ENCODE data around the gene GATAD1. TPM values are rescaled to one million over a fixed set of nuclear protein-coding genes. Genes with fewer than 3 reads are reported as not detected.

GATAD1 gene
- total and polyA plus RNA-seq, 7 donors: 14.8 to 57.1 (median 26.5) TPM

DNA sequence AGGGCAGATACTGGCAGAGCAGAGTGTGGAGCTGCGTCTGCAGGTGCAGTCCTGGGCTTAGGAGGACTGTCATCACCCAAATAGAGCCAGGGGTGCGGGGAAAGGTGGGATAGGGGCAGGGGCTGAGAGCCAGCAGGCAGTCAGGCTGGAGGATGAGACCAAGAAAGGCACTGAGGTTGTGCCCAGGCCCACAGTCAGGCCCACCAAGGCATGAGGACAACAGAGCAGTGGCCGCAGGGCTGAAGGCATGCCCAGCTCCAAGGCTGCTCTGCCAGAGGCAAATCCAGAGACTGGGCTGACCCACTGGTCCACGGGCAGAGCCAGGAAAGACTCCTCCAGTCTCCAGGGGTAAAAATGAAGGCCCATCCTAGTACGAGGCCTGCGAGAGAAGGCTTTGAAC is 24.4 kb upstream of the GATAD1 start:
- DNase-seq: no peak
- whole genome bisulfite sequencing, 2 donors: 96% methylated on average over 6 of the region's 6 CpGs
- intact Hi-C loops (cut with DNase I): no loop called here

DNA sequence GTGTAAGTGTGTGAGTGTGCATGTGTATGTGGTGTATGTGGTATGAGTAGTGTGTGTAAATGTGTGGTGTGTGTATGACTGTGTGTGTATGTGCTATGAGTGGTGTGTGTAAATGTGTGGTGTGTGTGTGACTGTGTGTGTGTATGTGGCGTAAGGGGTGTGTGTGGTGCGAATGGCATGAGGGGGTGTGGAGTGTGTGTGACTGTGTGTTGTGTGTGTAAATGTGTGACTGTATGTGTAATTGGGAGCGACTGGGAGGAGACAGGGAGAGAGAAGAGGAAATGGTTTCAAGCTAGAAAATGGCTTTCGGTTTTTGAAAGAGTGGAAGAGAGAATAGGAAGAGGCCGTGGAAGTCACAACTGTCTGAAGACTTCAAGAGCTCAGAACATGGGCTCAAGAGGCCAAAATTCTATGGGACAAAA is 23.6 kb upstream of the GATAD1 start:
- Histone ChIP-seq H3K27me3 (peaks cover 0 to 5% (median 0%) of the 10 kb centered on the region in 3 donors), H3K36me3 (no peaks in the 10 kb centered on the region), H3K4me3 (peak overlapping the region in 2 of 4 donors; percentile 54), H3K9me3 (no peaks in the 10 kb centered on the region), H3K4me1 (peaks cover 0 to 8% (median 0%) of the 10 kb centered on the region in 4 donors), H3K27ac (peak overlapping the region in 2 of 4 donors; percentile 58 to 67)
- DNase-seq: no peak
- TF ChIP-seq POLR2AphosphoS5 (IDR thresholded peaks at IDR 0.05) (no peak), POLR2A (IDR thresholded peaks at IDR 0.05) (no peak), EP300 (IDR thresholded peaks at IDR 0.05) (no peak)
- TF ChIP-seq, protein P1, sequence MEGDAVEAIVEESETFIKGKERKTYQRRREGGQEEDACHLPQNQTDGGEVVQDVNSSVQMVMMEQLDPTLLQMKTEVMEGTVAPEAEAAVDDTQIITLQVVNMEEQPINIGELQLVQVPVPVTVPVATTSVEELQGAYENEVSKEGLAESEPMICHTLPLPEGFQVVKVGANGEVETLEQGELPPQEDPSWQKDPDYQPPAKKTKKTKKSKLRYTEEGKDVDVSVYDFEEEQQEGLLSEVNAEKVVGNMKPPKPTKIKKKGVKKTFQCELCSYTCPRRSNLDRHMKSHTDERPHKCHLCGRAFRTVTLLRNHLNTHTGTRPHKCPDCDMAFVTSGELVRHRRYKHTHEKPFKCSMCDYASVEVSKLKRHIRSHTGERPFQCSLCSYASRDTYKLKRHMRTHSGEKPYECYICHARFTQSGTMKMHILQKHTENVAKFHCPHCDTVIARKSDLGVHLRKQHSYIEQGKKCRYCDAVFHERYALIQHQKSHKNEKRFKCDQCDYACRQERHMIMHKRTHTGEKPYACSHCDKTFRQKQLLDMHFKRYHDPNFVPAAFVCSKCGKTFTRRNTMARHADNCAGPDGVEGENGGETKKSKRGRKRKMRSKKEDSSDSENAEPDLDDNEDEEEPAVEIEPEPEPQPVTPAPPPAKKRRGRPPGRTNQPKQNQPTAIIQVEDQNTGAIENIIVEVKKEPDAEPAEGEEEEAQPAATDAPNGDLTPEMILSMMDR (IDR thresholded peaks at IDR 0.05): no peak
- WGBS, 2 donors: 78 to 79% methylated on average over 5 of the region's 5 CpGs
- intact Hi-C loops (cut with DNase I): loop anchor here (1.0 kb wide), 1 partner anchor 24 kb away; the partner anchor contains the start of gene GATAD1

More for the DNA sequence above, 24.4 kb upstream of the GATAD1 start:
- Histone ChIP-seq H3K4me3 (no peak overlapping the region), H3K9me3 (no peaks in the 10 kb centered on the region), H3K27ac (no peak overlapping the region), H3K4me1 (peaks cover 0 to 8% (median 0%) of the 10 kb centered on the region in 4 donors), H3K27me3 (peaks cover 0 to 5% (median 0%) of the 10 kb centered on the region in 3 donors), H3K36me3 (no peaks in the 10 kb centered on the region)
- no peak for TF ChIP-seq EP300 (IDR thresholded peaks at IDR 0.05)
- TF ChIP-seq, protein P1 (IDR thresholded peaks at IDR 0.05): no peak
- TF ChIP-seq POLR2AphosphoS5 (IDR thresholded peaks at IDR 0.05): no peak
- no peak for TF ChIP-seq POLR2A (IDR thresholded peaks at IDR 0.05)

DNA sequence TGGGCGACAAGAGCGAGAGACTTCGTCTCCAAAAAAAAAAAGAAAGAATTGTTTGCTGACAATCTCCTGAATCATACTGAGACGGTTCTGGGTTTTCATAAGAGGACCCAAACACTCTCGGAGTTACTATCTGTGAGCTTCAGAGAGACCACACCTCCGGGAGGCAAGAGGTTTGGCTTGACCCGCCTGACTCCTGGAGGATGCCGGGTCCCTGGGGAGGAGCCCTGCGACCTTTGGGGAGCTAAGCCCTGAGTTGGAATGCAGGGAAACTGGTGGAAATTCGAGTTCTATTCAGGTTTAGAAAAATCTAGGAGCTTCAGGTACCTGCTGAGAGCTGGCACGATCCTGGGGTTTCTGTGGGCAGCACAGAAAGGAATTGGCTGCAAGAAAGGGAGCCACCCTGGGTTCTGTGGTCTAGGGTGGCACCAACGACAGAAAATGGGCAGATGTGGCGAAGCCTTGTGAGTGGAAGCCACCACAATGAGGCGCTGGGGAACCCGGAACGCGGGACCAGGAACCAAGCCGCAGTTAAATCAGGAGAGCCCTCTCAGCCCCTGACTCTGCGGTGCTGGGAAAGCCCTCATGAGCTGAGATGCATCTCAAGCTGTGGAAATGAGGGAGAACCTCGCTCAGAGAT is 21.9 kb upstream of the GATAD1 start:
- intact Hi-C loops (cut with DNase I): no loop called here
- no peak for DNase-seq
- H3K27me3 ChIP-seq: peaks cover 0 to 5% (median 0%) of the 10 kb centered on the region in 3 donors
- no peak overlapping the region for H3K27ac ChIP-seq
- no peaks in the 10 kb centered on the region for H3K36me3 ChIP-seq
- peaks cover 0 to 8% (median 0%) of the 10 kb centered on the region in 4 donors for H3K4me1 ChIP-seq
- H3K9me3 ChIP-seq: no peaks in the 10 kb centered on the region
- H3K4me3 ChIP-seq: no peak overlapping the region
- WGBS, 2 donors: 53 to 54% methylated on average over 20 of the region's 20 CpGs
- TF ChIP-seq, protein P1 (IDR thresholded peaks at IDR 0.05): no peak
- TF ChIP-seq POLR2A (IDR thresholded peaks at IDR 0.05) (no peak), EP300 (IDR thresholded peaks at IDR 0.05) (no peak), POLR2AphosphoS5 (IDR thresholded peaks at IDR 0.05) (no peak)

DNA sequence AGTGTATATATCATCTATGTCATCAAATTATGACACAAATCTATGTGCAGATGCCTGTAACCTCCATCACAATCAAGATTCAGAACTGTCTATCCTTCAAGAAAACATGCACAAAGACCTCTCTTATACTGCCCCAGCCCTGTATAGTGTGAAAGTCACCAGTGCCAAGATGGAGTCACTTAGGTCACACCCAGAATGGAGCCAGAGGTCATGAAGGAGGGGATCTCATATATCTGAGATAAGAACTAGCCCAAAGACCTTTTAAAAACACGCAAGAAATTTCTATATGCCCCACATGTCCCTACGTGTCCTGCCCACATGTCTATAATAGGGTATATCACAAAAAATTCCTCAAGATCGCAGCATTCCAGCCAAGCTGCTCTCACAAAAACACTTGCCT is 20.1 kb upstream of the GATAD1 start:
- Histone ChIP-seq H3K9me3 (no peaks in the 10 kb centered on the region), H3K27ac (no peak overlapping the region), H3K36me3 (no peaks in the 10 kb centered on the region), H3K4me1 (peaks cover 0 to 8% (median 0%) of the 10 kb centered on the region in 4 donors), H3K27me3 (peaks cover 0 to 5% (median 0%) of the 10 kb centered on the region in 3 donors), H3K4me3 (no peak overlapping the region)
- intact Hi-C loops (cut with DNase I): no loop called here
- TF ChIP-seq POLR2A (IDR thresholded peaks at IDR 0.05) (no peak), POLR2AphosphoS5 (IDR thresholded peaks at IDR 0.05) (no peak), EP300 (IDR thresholded peaks at IDR 0.05) (no peak)
- TF ChIP-seq, protein P1 (IDR thresholded peaks at IDR 0.05): no peak
- DNase-seq: no peak
- 91 to 96% methylated on average over 3 of the region's 3 CpGs for WGBS, 2 donors
